Left lung (tissue), 10 donors: ENCODE measurements around the gene ARAP1. TPM values are rescaled to one million over a fixed set of nuclear protein-coding genes. Genes with fewer than 3 reads are reported as not detected.
A peak's percentile ranks its signal among the peaks of the same experiment; 100 is the strongest.

Experiments used
- ATAC-seq: fragments of 200-7000 bp; cut with Tn5 transposase; one replicate; pipeline ENCODE4 v1.9.1; 2020; ENCODE audit warnings: moderate library complexity
- DNase-seq, 4 donors: peaks; one replicate each; pipeline ENCODE4 v3.0.0-alpha.2; 2013 to 2020
- H3K27ac ChIP-seq, 2 donors: fragments of 200-600 bp; sonication (generic) in 1 of 2; one replicate each; pipeline versions ENCODE4 v1.5.0 to v1.8.0; 2020 to 2021
- H3K27me3 ChIP-seq, 2 donors: fragments of 200-600 bp; sonication (generic) in 1 of 2; one replicate each; pipeline versions ENCODE4 v1.5.0 to v1.8.0; 2020 to 2021
- H3K36me3 ChIP-seq, 2 donors: fragments of 200-600 bp; sonication (generic) in 1 of 2; one replicate each; pipeline versions ENCODE4 v1.5.0 to v1.8.0; 2020 to 2021
- H3K4me1 ChIP-seq, 2 donors: fragments of 200-600 bp; one replicate each; pipeline ENCODE4 v1.8.0; 2021
- H3K4me3 ChIP-seq, 2 donors: fragments of 200-600 bp; sonication (generic) in 1 of 2; one replicate each; pipeline versions ENCODE4 v1.5.0 to v1.8.0; 2020 to 2021; ENCODE audit warnings: mild to moderate bottlenecking in 1 of 2
- H3K9me3 ChIP-seq, 2 donors: fragments of 200-600 bp; sonication (generic) in 1 of 2; one replicate each; pipeline versions ENCODE4 v1.5.0 to v1.8.0; 2020 to 2021
- CTCF ChIP-seq, 2 donors: fragments of 200-600 bp; sonication (generic) in 1 of 2; IDR thresholded peaks; one replicate each; pipeline versions ENCODE4 v1.5.0 to v1.8.0; 2021; ENCODE audit warnings: antibody characterized with exemption in 2 of 2
- intact Hi-C, 2 donors: fragments of 100-400 bp; cut with DNase I; formaldehyde crosslinking; loops; one replicate each; pipeline versions ENCODE4 v1.11.2 to v1.14.2; 2022
- polyA plus RNA-seq, 6 donors: library from polyadenylated mRNA; unstranded; fragments of 120-200 nt; gene quantifications; one replicate each; pipeline ENCODE4 v1.2.1, GENCODE V29; 2013; ENCODE audit not compliant: insufficient read length in 6 of 6
- total RNA-seq, 2 donors: library from RNA; stranded (reverse); fragmentation: NEBNext Ultra II Directional; extraction: Animal tissue kit (Norgen Biotek cat#: 25700); gene quantifications; one replicate each; pipeline ENCODE4 v1.2.1, GENCODE V29; 2021
- donor health status: DM: no; HTN: yes; CAD: no.
- donor health status: DM: no; HTN: no; CAD: no.

ARAP1 gene
- total and polyA plus RNA-seq, 8 donors: 80.0 to 222 (median 97.7) TPM

- Histone ChIP-seq H3K27me3 (no peaks in the 10 kb centered on the region), H3K27ac (peak overlapping the region in 1 of 2 donors; percentile 92), H3K4me3 (no peak overlapping the region), H3K36me3 (peaks cover 0 to 40% of the 10 kb centered on the region in 2 donors), H3K4me1 (peaks cover 28 to 91% of the 10 kb centered on the region in 2 donors), H3K9me3 (no peaks in the 10 kb centered on the region)
- DNase-seq (peak in 3 of 4 donors; percentile 62 to 87 (median 71)), ATAC-seq (peak; percentile 33)
- TF ChIP-seq CTCF (IDR thresholded peaks at IDR 0.05): peak; percentile 83 to 92
- intact Hi-C loops: loop anchor here in 1 of 2 donors (5.0 kb wide), 2 partner anchors 67 to 87 kb away; partner anchors contain the start of genes ATG16L2 and STARD10
Measured at GRCh38 chr11:72724851-72725723, 27.1 kb downstream of the ARAP1 start.

GRCh38 chr11:72724021-72724551 is 28.1 kb downstream of the ARAP1 start:
- H3K9me3 ChIP-seq: no peaks in the 10 kb centered on the region
- intact Hi-C loops: loop anchor here in 1 of 2 donors (5.0 kb wide), 1 partner anchor 88 kb away; the partner anchor contains the start of gene ATG16L2
- H3K36me3 ChIP-seq: peaks cover 0 to 39% of the 10 kb centered on the region in 2 donors
- H3K27me3 ChIP-seq: no peaks in the 10 kb centered on the region
- H3K27ac ChIP-seq: peak overlapping the region in 1 of 2 donors; percentile 92
- TF ChIP-seq CTCF (IDR thresholded peaks at IDR 0.05): no peak
- peaks cover 37 to 91% of the 10 kb centered on the region in 2 donors for H3K4me1 ChIP-seq
- DNase-seq: peak in 1 of 4 donors; percentile 51
- no peak overlapping the region for H3K4me3 ChIP-seq
- ATAC-seq: no peak

GRCh38 chr11:72723508-72723907 is 28.7 kb downstream of the ARAP1 start:
- H3K27ac ChIP-seq: peak overlapping the region; percentile 87 to 92
- H3K9me3 ChIP-seq: no peaks in the 10 kb centered on the region
- no peaks in the 10 kb centered on the region for H3K27me3 ChIP-seq
- H3K36me3 ChIP-seq: peaks cover 0 to 41% of the 10 kb centered on the region in 2 donors
- intact Hi-C loops: loop anchor here in 1 of 2 donors (5.0 kb wide), 1 partner anchor 89 kb away; the partner anchor contains the start of gene ATG16L2
- H3K4me1 ChIP-seq: peaks cover 42 to 94% of the 10 kb centered on the region in 2 donors
- TF ChIP-seq CTCF (IDR thresholded peaks at IDR 0.05): no peak
- ATAC-seq (peak; percentile 2), DNase-seq (peak in 1 of 4 donors; percentile 73)
- no peak overlapping the region for H3K4me3 ChIP-seq

GRCh38 chr11:72722050-72722748 is 30.0 kb downstream of the ARAP1 start:
- intact Hi-C loops: loop anchor here in 1 of 2 donors (5.0 kb wide), 1 partner anchor 90 kb away; the partner anchor contains the start of gene ATG16L2
- TF ChIP-seq CTCF (IDR thresholded peaks at IDR 0.05): no peak
- peaks cover 42 to 96% of the 10 kb centered on the region in 2 donors for H3K4me1 ChIP-seq
- no peaks in the 10 kb centered on the region for H3K27me3 ChIP-seq
- H3K4me3 ChIP-seq: peak overlapping the region; percentile 42 to 65
- peaks cover 0 to 45% of the 10 kb centered on the region in 2 donors for H3K36me3 ChIP-seq
- ATAC-seq (peak; percentile 76), DNase-seq (peak; percentile 90 to 93 (median 92))
- H3K27ac ChIP-seq: peak overlapping the region; percentile 87 to 92
- H3K9me3 ChIP-seq: no peaks in the 10 kb centered on the region
